Right lobe of liver (tissue), 6 donors: ENCODE data around the gene CD247. TPM values are rescaled to one million over a fixed set of nuclear protein-coding genes. Genes with fewer than 3 reads are reported as not detected.

ENCODE experiments used
- ATAC-seq, 4 donors: fragments of 200-7000 bp; cut with Tn5 transposase; one replicate each; pipeline ENCODE4 v1.9.1; 2020; ENCODE audit warnings: mild to moderate bottlenecking in 4 of 4, moderate library complexity in 4 of 4
- DNase-seq, 3 donors: peaks; one replicate each; pipeline ENCODE4 v3.0.0-alpha.2; 2020
- H3K27ac ChIP-seq, 3 donors: fragments of 200-600 bp; one replicate each; pipeline ENCODE4 v1.8.0; 2022
- H3K27me3 ChIP-seq, 2 donors: fragments of 200-600 bp; one replicate each; pipeline ENCODE4 v1.8.0; 2022
- H3K36me3 ChIP-seq, 4 donors: fragments of 200-600 bp; sonication (generic) in 1 of 4; one replicate each; pipeline versions ENCODE4 v1.5.1 to v1.8.0; 2017 to 2022; ENCODE audit warnings: control low read depth in 1 of 4
- H3K4me1 ChIP-seq, 4 donors: fragments of 200-600 bp; sonication (generic) in 1 of 4; one replicate each; pipeline versions ENCODE4 v1.5.1 to v1.8.0; 2017 to 2022; ENCODE audit warnings: control low read depth in 1 of 4
- H3K4me3 ChIP-seq, 3 donors: fragments of 200-600 bp; one replicate each; pipeline ENCODE4 v1.8.0; 2022
- H3K9me3 ChIP-seq, 4 donors: fragments of 200-600 bp; sonication (generic) in 1 of 4; one replicate each; pipeline versions ENCODE4 v1.5.1 to v1.8.0; 2017 to 2022; ENCODE audit warnings: control low read depth in 1 of 4
- CTCF ChIP-seq, 4 donors: fragments of 200-600 bp in 3 of 4; fragments of 450-650 bp in 1 of 4; IDR thresholded peaks; one replicate each; pipeline versions ENCODE4 v1.5.1 to v1.8.0; 2016 to 2022; ENCODE audit warnings: antibody characterized with exemption in 4 of 4, mild to moderate bottlenecking in 2 of 4
- POLR2A ChIP-seq: fragments of 450-650 bp; IDR thresholded peaks from one replicate; pipeline ENCODE4 v1.6.1; 2017; ENCODE audit warnings: antibody characterized with exemption, mild to moderate bottlenecking
- WGBS: methylation state at CpG from one replicate; pipeline ENCODE4 v1.1.6; 2018; ENCODE audit warnings: low coverage, low lambda C conversion rate; ENCODE audit not compliant: insufficient coverage; ENCODE audit errors: missing lambda C conversion rate; 5-methylcytosine and 5-hydroxymethylcytosine counted together
- intact Hi-C, 2 donors: fragments of 100-400 bp; cut with DNase I; formaldehyde crosslinking; loops; one replicate each; pipeline versions ENCODE4 v1.11.2 to v1.14.1; 2022
- total RNA-seq, 6 experiments: library from RNA; depleted of rRNA in 2 of 6; stranded (reverse); fragments of >200 nt in 2 of 6; fragmentation: NEBNext Ultra II Directional in 3 of 6; extraction: Animal tissue kit (Norgen Biotek cat#: 25700) in 3 of 6; gene quantifications; one replicate each; pipeline versions ENCODE4 v1.1.0 to v1.2.4, GENCODE V29; 2016 to 2023
- donor health status: DM: no; HTN: yes; CAD: no.
- donor health status: DM: no; HTN: no; CAD: no.
- donor health status: DM: no; HTN: no; CAD: no.
- donor health status: DM: no; HTN: yes; CAD: no.
- donor health status: DM: no; HTN: yes; CAD: no.

Gene CD247
- total RNA-seq, 6 experiments from 2014 or later = 0.48 to 2.2 (median 0.71) TPM

- TF ChIP-seq POLR2A = no peak
- no peak for TF ChIP-seq CTCF (IDR thresholded peaks at IDR 0.05)
- Histone ChIP-seq H3K27ac (no peak overlapping the region), H3K9me3 (no peaks in the 10 kb centered on the region), H3K4me1 (no peaks in the 10 kb centered on the region), H3K36me3 (peaks cover 0 to 12% (median 0%) of the 10 kb centered on the region in 4 donors), H3K4me3 (no peak overlapping the region), H3K27me3 (no peaks in the 10 kb centered on the region)
- WGBS = 83% methylated on average over 1 of the region's 1 CpG
- intact Hi-C loops = no loop called here
- ATAC-seq (no peak), DNase-seq (no peak)
Observed at GRCh38 chr1:167416506-167416905, 101.8 kb downstream of the CD247 start.

DNA sequence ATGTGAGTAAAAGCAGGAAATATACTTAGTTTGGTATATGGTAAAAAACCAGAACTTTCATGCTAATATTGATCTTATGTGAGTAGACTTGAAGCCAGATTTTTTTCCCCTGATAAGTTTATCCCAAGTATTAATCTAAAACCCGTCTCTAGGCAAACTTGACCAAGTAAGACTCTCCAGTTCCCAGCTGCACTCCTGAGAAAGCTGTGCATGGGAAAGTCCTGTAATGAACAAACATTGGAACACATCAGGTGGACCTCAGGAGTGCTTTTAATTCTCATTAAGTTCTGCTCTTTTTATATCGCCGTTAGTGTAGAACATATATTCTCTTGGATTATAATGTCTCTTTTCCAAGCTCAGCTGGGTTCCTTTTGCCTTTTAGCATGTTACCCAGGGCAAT is 105.0 kb downstream of the CD247 start:
- intact Hi-C loops = no loop called here
- TF ChIP-seq CTCF (IDR thresholded peaks at IDR 0.05) (no peak), POLR2A (no peak)
- peaks cover 0 to 12% (median 0%) of the 10 kb centered on the region in 4 donors for H3K36me3 ChIP-seq
- no peaks in the 10 kb centered on the region for H3K27me3 ChIP-seq
- no peaks in the 10 kb centered on the region for H3K4me1 ChIP-seq
- DNase-seq (no peak), ATAC-seq (no peak)
- H3K27ac ChIP-seq = no peak overlapping the region
- H3K4me3 ChIP-seq = no peak overlapping the region
- WGBS = 92% methylated on average over 3 of the region's 3 CpGs
- no peaks in the 10 kb centered on the region for H3K9me3 ChIP-seq

GRCh38 chr1:167412920-167413319 is 105.4 kb downstream of the CD247 start:
- 65% methylated on average over 5 of the region's 5 CpGs for WGBS
- no peaks in the 10 kb centered on the region for H3K27me3 ChIP-seq
- H3K4me1 ChIP-seq = no peaks in the 10 kb centered on the region
- no peak overlapping the region for H3K4me3 ChIP-seq
- H3K36me3 ChIP-seq = peaks cover 0 to 12% (median 0%) of the 10 kb centered on the region in 4 donors
- intact Hi-C loops = no loop called here
- no peak for DNase-seq
- no peak overlapping the region for H3K27ac ChIP-seq
- no peak for ATAC-seq
- H3K9me3 ChIP-seq = no peaks in the 10 kb centered on the region
- no peak for TF ChIP-seq CTCF (IDR thresholded peaks at IDR 0.05)
- TF ChIP-seq POLR2A = no peak

GRCh38 chr1:167412072-167412471 is 106.3 kb downstream of the CD247 start:
- ATAC-seq = no peak
- 90% methylated on average over 1 of the region's 4 CpGs for WGBS
- DNase-seq = no peak
- no peaks in the 10 kb centered on the region for H3K4me1 ChIP-seq
- H3K36me3 ChIP-seq = peaks cover 0 to 12% (median 0%) of the 10 kb centered on the region in 4 donors
- intact Hi-C loops = no loop called here
- H3K9me3 ChIP-seq = no peaks in the 10 kb centered on the region
- no peak overlapping the region for H3K4me3 ChIP-seq
- no peak overlapping the region for H3K27ac ChIP-seq
- TF ChIP-seq CTCF (IDR thresholded peaks at IDR 0.05) = no peak
- TF ChIP-seq POLR2A = no peak
- no peaks in the 10 kb centered on the region for H3K27me3 ChIP-seq

DNA sequence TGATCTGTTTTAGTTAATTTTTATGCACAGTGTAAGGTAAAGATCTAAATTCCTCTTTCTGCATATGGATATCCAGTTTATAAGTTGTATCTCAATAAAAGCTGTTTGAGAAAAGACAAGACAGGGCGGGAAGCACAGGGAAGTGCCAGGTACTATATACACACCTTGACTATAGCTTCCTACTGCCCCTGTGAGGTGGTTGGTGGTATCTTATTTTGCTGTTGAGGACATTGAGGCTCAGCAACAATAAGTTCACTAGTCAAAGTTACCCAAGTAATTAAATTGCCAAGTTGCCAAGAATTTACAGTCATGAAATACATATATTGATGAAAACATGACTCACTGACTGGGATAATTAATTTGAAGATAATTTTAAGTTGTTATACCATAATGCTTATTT is 109.1 kb downstream of the CD247 start:
- H3K27me3 ChIP-seq = no peaks in the 10 kb centered on the region
- no peak overlapping the region for H3K27ac ChIP-seq
- peaks cover 0 to 6% (median 0%) of the 10 kb centered on the region in 4 donors for H3K36me3 ChIP-seq
- H3K9me3 ChIP-seq = no peaks in the 10 kb centered on the region
- DNase-seq (no peak), ATAC-seq (peak in 3 of 4 donors; percentile 35 to 60 (median 47))
- intact Hi-C loops = no loop called here
- no peak overlapping the region for H3K4me3 ChIP-seq
- H3K4me1 ChIP-seq = no peaks in the 10 kb centered on the region
- 75% methylated on average over 1 of the region's 1 CpG for WGBS
- TF ChIP-seq POLR2A (no peak), CTCF (IDR thresholded peaks at IDR 0.05) (peak in 3 of 4 donors; percentile 16 to 27 (median 22))
